NCI-H748 treated with DMSO at 0.1 percent for 48 hours (cell line): ENCODE results near the gene GMDS.
A peak's percentile ranks its signal among the peaks of the same experiment; 100 is the strongest.

Experiments
- DNase-seq: peaks from one replicate; lab custom pipeline; 2025; lab: John Stamatoyannopoulos, UW

GMDS gene

GRCh38 chr6:1739220-1739619 lies 506.2 kb downstream of the GMDS start:
- no peak for DNase-seq

GRCh38 chr6:1738558-1739081 lies 506.8 kb downstream of the GMDS start:
- DNase-seq: no peak

DNA sequence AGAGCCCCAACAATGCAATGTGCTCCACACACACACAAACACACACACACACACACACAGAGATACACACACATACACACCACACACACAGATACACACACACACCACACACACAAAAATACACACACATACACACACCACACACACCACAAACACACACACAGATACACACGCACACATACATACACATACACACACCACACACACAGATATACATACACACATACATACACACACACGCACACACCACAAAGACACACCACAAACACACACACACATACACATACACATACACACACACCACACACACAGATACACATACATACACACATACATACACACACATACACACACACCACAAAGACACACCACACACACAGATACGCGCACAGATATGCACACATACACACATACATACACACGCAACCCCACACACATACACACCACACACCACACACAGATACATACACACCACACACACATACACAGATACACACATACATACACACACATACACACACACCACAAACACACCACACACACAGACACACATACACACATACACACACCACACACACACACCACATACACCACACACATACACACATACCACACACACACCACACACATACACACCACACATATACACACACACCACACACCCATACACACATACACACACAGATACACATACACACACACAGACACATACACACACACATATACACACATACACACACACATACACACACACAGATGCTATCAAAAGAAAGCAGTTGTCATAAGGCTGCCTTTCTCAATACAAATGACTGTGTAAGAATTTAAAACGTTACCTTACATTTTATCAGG lies 507.7 kb downstream of the GMDS start:
- DNase-seq: no peak

GRCh38 chr6:1736346-1737105 lies 508.9 kb downstream of the GMDS start:
- no peak for DNase-seq

- no peak for DNase-seq
Observed at GRCh38 chr6:1735239-1735803, 510.1 kb downstream of the GMDS start.

- no peak for DNase-seq
Observed at GRCh38 chr6:1730882-1731281, 514.5 kb downstream of the GMDS start.

GRCh38 chr6:1729750-1730140 lies 515.7 kb downstream of the GMDS start:
- DNase-seq: no peak

- DNase-seq: no peak
Observed at GRCh38 chr6:1729133-1729749, 516.2 kb downstream of the GMDS start.

- DNase-seq: peak; percentile 95
Observed at GRCh38 chr6:1726341-1726768, 519.0 kb downstream of the GMDS start.

DNA sequence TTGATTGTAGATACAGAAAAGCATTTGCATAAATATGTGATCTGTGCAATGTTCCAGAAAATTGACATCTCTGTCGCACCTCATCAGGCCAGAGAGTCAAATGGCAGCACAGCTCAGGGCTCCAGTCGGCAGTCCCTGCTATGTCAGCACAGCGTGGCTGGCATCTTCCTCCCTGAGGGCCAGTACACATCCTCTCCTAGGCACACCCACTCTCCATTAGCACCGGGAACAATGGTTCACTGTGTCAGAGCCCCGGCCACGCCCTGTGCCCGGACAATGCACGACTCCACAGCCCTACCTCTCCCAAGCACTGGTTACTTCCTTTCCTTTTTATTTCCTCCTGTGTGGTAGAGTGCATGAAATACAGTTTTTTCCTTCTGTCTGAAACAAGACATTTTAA lies 520.8 kb downstream of the GMDS start:
- DNase-seq: peak; percentile 96

- peak; percentile 98 for DNase-seq
Observed at GRCh38 chr6:1724124-1724523, 521.3 kb downstream of the GMDS start.

- no peak for DNase-seq
Observed at GRCh38 chr6:1722801-1723200, 522.6 kb downstream of the GMDS start.

GRCh38 chr6:1720620-1721322 lies 524.6 kb downstream of the GMDS start:
- no peak for DNase-seq

DNA sequence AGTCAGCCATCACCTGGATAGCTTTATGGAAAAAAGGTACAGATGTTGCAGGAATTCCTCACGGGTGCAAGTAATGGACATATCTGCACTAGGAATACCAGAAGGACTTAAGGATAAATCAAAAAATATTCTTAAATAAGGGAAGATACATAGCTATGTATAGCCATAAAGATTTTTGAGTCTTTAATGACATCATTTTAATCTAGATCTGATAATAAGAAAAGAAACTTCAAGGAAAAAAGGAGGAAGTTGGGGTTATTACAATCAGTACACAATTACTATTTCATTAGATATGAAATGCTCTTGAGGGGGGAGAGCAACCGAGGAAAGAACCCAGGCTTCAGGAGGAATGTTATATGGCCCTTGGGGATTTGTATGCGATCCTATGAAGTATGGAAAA lies 525.5 kb downstream of the GMDS start:
- DNase-seq: no peak

GRCh38 chr6:1716868-1717267 lies 528.5 kb downstream of the GMDS start:
- no peak for DNase-seq

DNA sequence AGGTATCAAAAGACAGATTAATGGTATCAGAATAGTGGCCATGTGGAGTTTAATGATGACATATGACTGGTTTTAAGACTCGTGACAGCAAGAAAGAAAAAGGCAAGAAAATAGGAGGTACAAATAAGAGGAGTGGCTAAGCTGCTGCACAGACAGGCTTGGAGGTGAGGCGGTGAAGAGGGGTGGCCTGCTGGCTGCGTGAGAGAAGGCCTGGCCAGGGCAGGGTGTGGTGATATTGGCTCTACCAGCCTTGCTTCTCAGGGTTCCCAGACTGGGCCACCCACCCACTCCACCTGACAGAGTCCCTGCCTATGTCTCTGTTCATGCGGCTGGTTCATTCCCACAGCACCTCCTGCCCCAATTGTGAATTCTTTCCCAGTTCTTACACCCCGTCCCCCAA lies 529.0 kb downstream of the GMDS start:
- no peak for DNase-seq

- no peak for DNase-seq
Observed at GRCh38 chr6:1715336-1715735, 530.1 kb downstream of the GMDS start.

- DNase-seq: no peak
Observed at GRCh38 chr6:1714654-1715053, 530.8 kb downstream of the GMDS start.

DNA sequence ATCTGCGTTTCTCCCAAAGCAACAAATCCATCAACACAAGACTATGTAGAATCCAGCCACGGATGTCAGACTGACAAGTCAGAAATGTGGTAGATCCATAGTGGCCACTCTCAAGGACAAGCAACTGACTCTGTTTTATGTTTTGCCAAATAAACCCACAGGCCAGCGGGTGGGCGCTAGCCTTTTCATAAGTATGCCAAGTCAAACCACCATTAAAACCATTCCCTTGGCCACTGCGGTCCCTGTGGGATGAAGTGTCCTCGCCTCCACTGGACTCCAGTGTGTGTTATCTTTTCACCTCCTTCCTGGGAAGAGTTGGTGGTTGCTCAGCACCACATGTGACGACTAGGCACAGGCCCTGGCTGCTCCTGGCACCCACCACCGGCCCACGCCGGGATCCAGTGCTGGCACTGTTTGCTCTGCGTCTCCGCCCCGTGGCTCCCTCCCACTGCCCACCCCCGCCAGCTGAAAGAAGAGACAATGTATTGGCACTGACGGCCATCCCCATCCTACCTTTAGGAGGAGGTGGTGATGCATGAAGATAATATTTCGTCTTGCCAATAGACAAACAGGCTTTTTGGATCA lies 532.3 kb downstream of the GMDS start:
- no peak for DNase-seq

DNA sequence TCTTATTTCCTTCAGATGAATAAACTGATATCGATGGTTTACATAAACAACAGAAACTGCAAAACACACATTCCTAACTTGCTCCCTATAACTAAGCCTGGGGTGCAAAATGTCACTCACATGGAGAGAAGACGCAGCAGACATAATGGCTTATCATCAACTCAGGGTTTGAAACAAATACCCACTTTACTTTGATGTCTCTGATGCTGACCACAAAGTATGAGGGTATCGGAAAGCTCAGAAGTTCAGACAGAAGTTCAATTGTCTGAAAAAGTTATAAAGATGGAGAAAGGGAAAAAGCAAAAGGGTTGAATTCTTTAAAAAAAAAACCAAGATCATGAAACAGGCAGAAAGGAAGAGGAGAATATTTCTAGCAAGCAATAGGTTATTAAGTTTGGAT lies 533.0 kb downstream of the GMDS start:
- no peak for DNase-seq

GRCh38 chr6:1711136-1711535 lies 534.3 kb downstream of the GMDS start:
- DNase-seq: no peak
